ENCODE results near the gene RXRG.

DNA sequence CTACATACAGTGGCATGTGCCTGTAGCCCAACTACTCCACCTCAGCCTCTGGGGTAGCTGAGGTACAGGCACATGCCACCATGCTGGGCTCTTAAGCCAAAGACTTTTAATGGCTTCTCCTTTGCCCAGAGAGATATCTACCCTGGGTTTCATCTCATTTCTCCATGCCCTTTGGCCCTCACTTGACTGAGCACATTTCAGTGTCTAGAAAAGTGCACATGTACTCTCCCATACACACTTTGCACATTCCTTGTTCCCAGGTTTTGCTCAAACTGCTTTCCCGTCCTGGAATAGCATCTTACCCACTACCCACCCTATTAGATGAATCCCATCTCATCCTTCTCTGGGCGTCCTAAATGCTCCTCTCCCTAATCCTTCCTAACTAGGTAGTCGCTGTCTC is 10.2 kb upstream of the RXRG start:
- TF ChIP-seq, protein P1, sequence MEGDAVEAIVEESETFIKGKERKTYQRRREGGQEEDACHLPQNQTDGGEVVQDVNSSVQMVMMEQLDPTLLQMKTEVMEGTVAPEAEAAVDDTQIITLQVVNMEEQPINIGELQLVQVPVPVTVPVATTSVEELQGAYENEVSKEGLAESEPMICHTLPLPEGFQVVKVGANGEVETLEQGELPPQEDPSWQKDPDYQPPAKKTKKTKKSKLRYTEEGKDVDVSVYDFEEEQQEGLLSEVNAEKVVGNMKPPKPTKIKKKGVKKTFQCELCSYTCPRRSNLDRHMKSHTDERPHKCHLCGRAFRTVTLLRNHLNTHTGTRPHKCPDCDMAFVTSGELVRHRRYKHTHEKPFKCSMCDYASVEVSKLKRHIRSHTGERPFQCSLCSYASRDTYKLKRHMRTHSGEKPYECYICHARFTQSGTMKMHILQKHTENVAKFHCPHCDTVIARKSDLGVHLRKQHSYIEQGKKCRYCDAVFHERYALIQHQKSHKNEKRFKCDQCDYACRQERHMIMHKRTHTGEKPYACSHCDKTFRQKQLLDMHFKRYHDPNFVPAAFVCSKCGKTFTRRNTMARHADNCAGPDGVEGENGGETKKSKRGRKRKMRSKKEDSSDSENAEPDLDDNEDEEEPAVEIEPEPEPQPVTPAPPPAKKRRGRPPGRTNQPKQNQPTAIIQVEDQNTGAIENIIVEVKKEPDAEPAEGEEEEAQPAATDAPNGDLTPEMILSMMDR (IDR thresholded peaks at IDR 0.05; ENCODE audit: extremely low read depth in 1 of 2, insufficient read depth in 1 of 2, low read depth in 1 of 2, low read length in 2 of 2): no peak
- no peak for TF ChIP-seq EZH2 (IDR thresholded peaks at IDR 0.05; ENCODE audit: borderline replicate concordance, low read depth, low read length, severe bottlenecking)

Data from endothelial cell of umbilical vein (primary cell).